IMR-90 (cell line): ENCODE measurements around the gene CELF5. TPM values are rescaled to one million over a fixed set of nuclear protein-coding genes. Genes with fewer than 3 reads are reported as not detected.

Source experiments
- ATAC-seq: fragments of 200-7000 bp; cut with Tn5 transposase; 2 replicates; pipeline ENCODE4 v1.9.1; 2020; ENCODE audit warnings: low read depth, mild to moderate bottlenecking, moderate library complexity
- BruUV-seq: library from RNA; stranded (reverse); fragments of 400-500 nt; replicated peaks from 2 replicates; lab custom pipeline; 2021; lab: Mats Ljungman, UMichigan
- CTCF ChIA-PET: fragments of 300-600 bp; formaldehyde crosslinking; extraction: SDS; loops from one replicate; lab custom pipeline; 2021; ENCODE audit warnings: antibody characterized with exemption; lab: Yijun Ruan, JAX
- POLR2A ChIA-PET: fragments of 300-600 bp; sonication (Branson Sonifier 250); formaldehyde crosslinking; loops from one replicate; lab custom pipeline; 2022; ENCODE audit warnings: antibody characterized with exemption; ENCODE audit not compliant: unreplicated experiment; lab: Charles Lee
- DNase-seq: peaks from one replicate; pipeline ENCODE4 v3.0.0; 2013
- H2AFZ ChIP-seq: replicated peaks from 2 replicates; pipeline ENCODE3; 2013; ENCODE audit warnings: low read length, mild to moderate bottlenecking; ENCODE audit not compliant: poor library complexity
- H2AK5ac ChIP-seq: 2 replicates; pipeline ENCODE4 v1.6.1; 2013; ENCODE audit warnings: low read depth, low read length, inconsistent platforms
- H2AK9ac ChIP-seq: replicated peaks from 2 replicates; pipeline ENCODE3; 2013; ENCODE audit warnings: mild to moderate bottlenecking, low read depth, low read length, moderate library complexity; ENCODE audit not compliant: poor library complexity
- H2BK120ac ChIP-seq: 2 replicates; pipeline ENCODE4 v1.6.1; 2013; ENCODE audit warnings: low read depth, low read length, inconsistent platforms
- H2BK15ac ChIP-seq: 3 replicates; pipeline ENCODE4 v1.6.1; 2013; ENCODE audit warnings: low read depth, low read length, inconsistent platforms
- H2BK20ac ChIP-seq: 2 replicates; pipeline ENCODE4 v1.6.1; 2013; ENCODE audit warnings: low read depth, mild to moderate bottlenecking, inconsistent platforms, low read length, moderate library complexity
- H2BK5ac ChIP-seq: 2 replicates; pipeline ENCODE4 v1.6.1; 2013; ENCODE audit warnings: mild to moderate bottlenecking, low read depth, low read length, inconsistent platforms; ENCODE audit not compliant: poor library complexity, severe bottlenecking
- H3K14ac ChIP-seq: replicated peaks from 2 replicates; pipeline ENCODE4 v1.6.1; 2013; ENCODE audit warnings: low read depth, low read length, inconsistent platforms
- H3K18ac ChIP-seq: 2 replicates; pipeline ENCODE4 v1.6.1; 2013; ENCODE audit warnings: low read depth, low read length, control low read depth
- H3K23ac ChIP-seq: 2 replicates; pipeline ENCODE4 v1.6.1; 2013; ENCODE audit warnings: low read depth, low read length, inconsistent platforms
- H3K27ac ChIP-seq: 2 replicates; pipeline ENCODE4 v1.5.1; 2013; ENCODE audit warnings: mild to moderate bottlenecking, control low read depth, low read length; ENCODE audit not compliant: insufficient read depth
- H3K27me3 ChIP-seq: 2 replicates; pipeline ENCODE4 v1.6.1; 2013; ENCODE audit warnings: low read length; ENCODE audit not compliant: control insufficient read depth, insufficient read depth
- H3K36me3 ChIP-seq: 2 replicates; pipeline ENCODE4 v1.6.1; 2013; ENCODE audit warnings: low read length, mixed read lengths; ENCODE audit not compliant: control insufficient read depth, insufficient read depth
- H3K4ac ChIP-seq: 2 replicates; pipeline ENCODE4 v1.6.1; 2013; ENCODE audit warnings: low read depth, low read length, inconsistent platforms
- H3K4me1 ChIP-seq: 2 replicates; pipeline ENCODE4 v1.6.1; 2013; ENCODE audit warnings: low read length, mixed read lengths; ENCODE audit not compliant: control insufficient read depth, insufficient read depth
- H3K4me2 ChIP-seq: 2 replicates; pipeline ENCODE4 v1.6.1; 2013; ENCODE audit warnings: low read depth, mild to moderate bottlenecking, control low read depth, low read length, moderate library complexity
- H3K4me3 ChIP-seq: 2 replicates; pipeline ENCODE4 v1.5.1; 2013; ENCODE audit warnings: low read depth, mild to moderate bottlenecking, control low read depth, low read length, moderate library complexity; ENCODE audit not compliant: insufficient read depth
- H3K56ac ChIP-seq: 2 replicates; pipeline ENCODE4 v1.6.1; 2013; ENCODE audit warnings: low read length, inconsistent platforms; ENCODE audit not compliant: insufficient read depth; ENCODE audit errors: extremely low read depth
- H3K79me1 ChIP-seq, 2 experiments: 2 replicates each; pipeline ENCODE4 v1.6.1; 2013; ENCODE audit warnings: low read length in 2 of 2, inconsistent platforms in 1 of 2, low read depth in 1 of 2
- H3K9ac ChIP-seq: 2 replicates; pipeline ENCODE4 v1.6.1; 2013; ENCODE audit warnings: low read depth, low read length, control low read depth
- H3K9me1 ChIP-seq: 2 replicates; pipeline ENCODE4 v1.6.1; 2013; ENCODE audit warnings: low read length, inconsistent platforms; ENCODE audit not compliant: insufficient read depth
- H3K9me3 ChIP-seq: 2 replicates; pipeline ENCODE4 v1.6.1; 2013; ENCODE audit warnings: low read length; ENCODE audit not compliant: control insufficient read depth, insufficient read depth
- H4K20me1 ChIP-seq: 2 replicates; pipeline ENCODE4 v1.6.1; 2013; ENCODE audit warnings: low read length, inconsistent platforms; ENCODE audit not compliant: insufficient read depth
- H4K5ac ChIP-seq: 2 replicates; pipeline ENCODE4 v1.6.1; 2013; ENCODE audit warnings: mild to moderate bottlenecking, low read depth, low read length, control low read depth
- H4K8ac ChIP-seq, 2 experiments: 2 replicates each; pipeline ENCODE4 v1.6.1; 2013; ENCODE audit warnings: low read depth in 2 of 2, low read length in 2 of 2, control low read depth in 1 of 2, inconsistent platforms in 1 of 2
- H4K91ac ChIP-seq: 2 replicates; pipeline ENCODE4 v1.6.1; 2013; ENCODE audit warnings: low read depth, low read length, inconsistent platforms; ENCODE audit not compliant: insufficient read depth
- BHLHE40 ChIP-seq: fragments of 150-350 bp; IDR thresholded peaks from 2 replicates; pipeline ENCODE4 v1.6.1; 2016; ENCODE audit warnings: mild to moderate bottlenecking, low read depth, low read length
- CEBPB ChIP-seq: IDR thresholded peaks from 2 replicates; pipeline ENCODE4 v1.6.1; 2012; ENCODE audit warnings: low read depth, low read length, improper control_type of control experiment
- CHD1 ChIP-seq: IDR thresholded peaks from 2 replicates; pipeline ENCODE4 v1.6.1; 2012; ENCODE audit warnings: low read depth, low read length, improper control_type of control experiment
- ELK1 ChIP-seq: fragments of 150-350 bp; IDR thresholded peaks from 2 replicates; pipeline ENCODE4 v1.6.1; 2016; ENCODE audit warnings: low read depth, mild to moderate bottlenecking, low read length, moderate library complexity, borderline replicate concordance
- FOS ChIP-seq: fragments of 150-350 bp; IDR thresholded peaks from 2 replicates; pipeline ENCODE4 v1.6.1; 2016; ENCODE audit warnings: low read depth, low read length
- MAFK ChIP-seq: IDR thresholded peaks from 2 replicates; pipeline ENCODE4 v1.6.1; 2012; ENCODE audit warnings: low read depth, low read length, improper control_type of control experiment
- MAZ ChIP-seq: IDR thresholded peaks from 2 replicates; pipeline ENCODE4 v1.6.1; 2012; ENCODE audit warnings: low read depth, mild to moderate bottlenecking, low read length, improper control_type of control experiment, moderate library complexity, borderline replicate concordance
- MXI1 ChIP-seq: IDR thresholded peaks from 2 replicates; pipeline ENCODE4 v1.6.1; 2012; ENCODE audit warnings: low read depth, mild to moderate bottlenecking, low read length, moderate library complexity, borderline replicate concordance
- NFE2L2 ChIP-seq: fragments of 150-350 bp; IDR thresholded peaks from 2 replicates; pipeline ENCODE4 v1.6.1; 2016; ENCODE audit warnings: low read depth, mild to moderate bottlenecking, low read length
- POLR2A ChIP-seq: IDR thresholded peaks from 2 replicates; pipeline ENCODE4 v1.6.1; 2012; ENCODE audit warnings: mild to moderate bottlenecking, low read depth, low read length
- RAD21 ChIP-seq: IDR thresholded peaks from 2 replicates; pipeline ENCODE4 v1.6.1; 2012; ENCODE audit warnings: low read length, improper control_type of control experiment
- RCOR1 ChIP-seq: IDR thresholded peaks from 2 replicates; pipeline ENCODE4 v1.6.1; 2012; ENCODE audit warnings: mild to moderate bottlenecking, low read length, improper control_type of control experiment; ENCODE audit not compliant: insufficient replicate concordance
- RFX5 ChIP-seq: IDR thresholded peaks from 2 replicates; pipeline ENCODE4 v1.8.0; 2012; ENCODE audit warnings: low read depth, mild to moderate bottlenecking, low read length, moderate library complexity
- SMC3 ChIP-seq: fragments of 150-350 bp; IDR thresholded peaks from 2 replicates; pipeline ENCODE4 v1.6.1; 2016; ENCODE audit warnings: low read depth, mild to moderate bottlenecking, antibody characterized with exemption, low read length, moderate library complexity
- WGBS, 2 experiments: methylation state at CpG; one replicate each; pipeline versions ENCODE4 v1.1.5 to v1.1.7; 2013; ENCODE audit warnings: missing lambda C conversion rate in 2 of 2; ENCODE audit not compliant: insufficient read length in 1 of 2; ENCODE audit errors: extremely low coverage in 2 of 2; 5-methylcytosine and 5-hydroxymethylcytosine counted together
- dilution Hi-C: fragments of 300-500 bp; cut with HindIII; formaldehyde crosslinking; loops from one replicate; pipeline ENCODE4 v1.14.3; 2018; ENCODE audit warnings: low sequenced_read_pairs; ENCODE audit not compliant: unreplicated experiment
- in situ Hi-C: fragments of 300-500 bp; cut with MboI; formaldehyde crosslinking; loops from 3 replicates; pipeline ENCODE4 v1.14.3; 2019; ENCODE audit warnings: low sequenced_read_pairs, inconsistent platforms, mixed read lengths
- intact Hi-C: fragments of 100-400 bp; cut with micrococcal nuclease; formaldehyde crosslinking; loops from 2 replicates; pipeline ENCODE4 v1.10.0; 2022
- polyA plus RNA-seq, 3 experiments: library from polyadenylated mRNA; depleted of rRNA; stranded (reverse); fragments of >200 nt; gene quantifications; 2 replicates each; pipeline ENCODE4 v1.2.3, GENCODE V29; 2012; ENCODE audit warnings: low replicate concordance in 1 of 3
- total RNA-seq: library from RNA; depleted of rRNA; stranded (reverse); fragments of >200 nt; gene quantifications from 2 replicates; pipeline ENCODE4 v1.2.3, GENCODE V29; 2012
- TF ChIP-seq, protein P1 (sequence below): conservative IDR thresholded peaks from 2 replicates; pipeline ENCODE4 v1.5.1; 2012; ENCODE audit warnings: mild to moderate bottlenecking, low read depth, low read length, improper control_type of control experiment
- TF ChIP-seq, protein P2 (sequence below): fragments of 150-350 bp; IDR thresholded peaks from 2 replicates; pipeline ENCODE4 v1.6.1; 2017; ENCODE audit warnings: mild to moderate bottlenecking, antibody characterized with exemption, low read length, low read depth

CELF5 gene
- total and polyA plus RNA-seq, 2 of the 4 experiments (the other 2 are of a cell fraction), result 0.02 TPM; not detected in 1

GRCh38 chr19:3225169-3225485 lies 666 bp downstream of the CELF5 start:
- H3K36me3 ChIP-seq, result no peaks in the 10 kb centered on the region
- H3K14ac ChIP-seq, result no peak overlapping the region
- dilution Hi-C loops (no loop called here), in situ Hi-C loops (no loop called here), intact Hi-C loops (no loop called here)
- H3K4me3 ChIP-seq, result no peak overlapping the region
- no peak overlapping the region for H3K9ac ChIP-seq
- H3K4me1 ChIP-seq, result peaks cover 2% of the 10 kb centered on the region; the same call in 1 of the 2 replicates
- no peaks in the 10 kb centered on the region; the same call in 1 of the 2 replicates for H4K20me1 ChIP-seq
- H2BK5ac ChIP-seq, result no peak overlapping the region
- BruUV-seq, result no TSS peak
- H3K9me3 ChIP-seq, result no peaks in the 10 kb centered on the region
- no peak overlapping the region for H3K4me2 ChIP-seq
- no peak for ATAC-seq
- 0% methylated on average over 2 of the region's 9 CpGs; no CpG with 5 or more reads in 1 of the 2 experiments for WGBS, 2 experiments
- no peak for DNase-seq
- no peak overlapping the region for H4K5ac ChIP-seq
- H3K56ac ChIP-seq, result no peak overlapping the region
- no peak overlapping the region for H2BK15ac ChIP-seq
- H3K4ac ChIP-seq, result no peak overlapping the region
- ChIA-PET CTCF (interaction anchor here (0.7 kb wide), 1 partner anchor 8 kb away, joined by 3 read pairs; no protein-coding TSS in a partner anchor), POLR2A (no interaction called here)
- no peak overlapping the region for H3K23ac ChIP-seq
- peaks cover 49% of the 10 kb centered on the region for H3K27me3 ChIP-seq
- no peak overlapping the region for H3K18ac ChIP-seq
- no peak overlapping the region for H4K8ac ChIP-seq
- no peak overlapping the region for H2BK20ac ChIP-seq
- H3K9me1 ChIP-seq, result no peaks in the 10 kb centered on the region
- no peak overlapping the region for H4K91ac ChIP-seq
- H2AK9ac ChIP-seq, result no peak overlapping the region
- H3K27ac ChIP-seq, result no peak overlapping the region
- TF ChIP-seq POLR2A, result no peak
- TF ChIP-seq BHLHE40, result no peak
- TF ChIP-seq CHD1, result no peak
- no peak for TF ChIP-seq RFX5
- TF ChIP-seq MAFK, result no peak
- no peak for TF ChIP-seq NFE2L2
- TF ChIP-seq, protein P1, sequence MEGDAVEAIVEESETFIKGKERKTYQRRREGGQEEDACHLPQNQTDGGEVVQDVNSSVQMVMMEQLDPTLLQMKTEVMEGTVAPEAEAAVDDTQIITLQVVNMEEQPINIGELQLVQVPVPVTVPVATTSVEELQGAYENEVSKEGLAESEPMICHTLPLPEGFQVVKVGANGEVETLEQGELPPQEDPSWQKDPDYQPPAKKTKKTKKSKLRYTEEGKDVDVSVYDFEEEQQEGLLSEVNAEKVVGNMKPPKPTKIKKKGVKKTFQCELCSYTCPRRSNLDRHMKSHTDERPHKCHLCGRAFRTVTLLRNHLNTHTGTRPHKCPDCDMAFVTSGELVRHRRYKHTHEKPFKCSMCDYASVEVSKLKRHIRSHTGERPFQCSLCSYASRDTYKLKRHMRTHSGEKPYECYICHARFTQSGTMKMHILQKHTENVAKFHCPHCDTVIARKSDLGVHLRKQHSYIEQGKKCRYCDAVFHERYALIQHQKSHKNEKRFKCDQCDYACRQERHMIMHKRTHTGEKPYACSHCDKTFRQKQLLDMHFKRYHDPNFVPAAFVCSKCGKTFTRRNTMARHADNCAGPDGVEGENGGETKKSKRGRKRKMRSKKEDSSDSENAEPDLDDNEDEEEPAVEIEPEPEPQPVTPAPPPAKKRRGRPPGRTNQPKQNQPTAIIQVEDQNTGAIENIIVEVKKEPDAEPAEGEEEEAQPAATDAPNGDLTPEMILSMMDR, result no peak
- no peak for TF ChIP-seq MXI1
- TF ChIP-seq MAZ, result no peak
- no peak for TF ChIP-seq SMC3
- TF ChIP-seq RAD21, result no peak
- no peak for TF ChIP-seq RCOR1
- no peak for TF ChIP-seq FOS
- TF ChIP-seq, protein P2, sequence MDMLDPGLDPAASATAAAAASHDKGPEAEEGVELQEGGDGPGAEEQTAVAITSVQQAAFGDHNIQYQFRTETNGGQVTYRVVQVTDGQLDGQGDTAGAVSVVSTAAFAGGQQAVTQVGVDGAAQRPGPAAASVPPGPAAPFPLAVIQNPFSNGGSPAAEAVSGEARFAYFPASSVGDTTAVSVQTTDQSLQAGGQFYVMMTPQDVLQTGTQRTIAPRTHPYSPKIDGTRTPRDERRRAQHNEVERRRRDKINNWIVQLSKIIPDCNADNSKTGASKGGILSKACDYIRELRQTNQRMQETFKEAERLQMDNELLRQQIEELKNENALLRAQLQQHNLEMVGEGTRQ, result no peak
- TF ChIP-seq CEBPB, result no peak
- no peak for TF ChIP-seq ELK1
- no peaks in the 10 kb centered on the region for H3K79me1 ChIP-seq
- H2AFZ ChIP-seq, result no peak overlapping the region
- no peak overlapping the region for H2BK120ac ChIP-seq
- H2AK5ac ChIP-seq, result no peak overlapping the region
